PC-9 (cell line): Measurements from ENCODE around the gene CGN. TPM values are rescaled to one million over a fixed set of nuclear protein-coding genes. Genes with fewer than 3 reads are reported as not detected.

Experiments
- BruUV-seq: library from RNA; stranded (reverse); fragments of 400-500 nt; replicated peaks from 2 replicates; lab custom pipeline; 2021; lab: Mats Ljungman, UMichigan
- CTCF ChIA-PET: fragments of 300-600 bp; sonication (Branson Sonifier 250); formaldehyde crosslinking; loops from one replicate; lab custom pipeline; 2022; ENCODE audit warnings: antibody characterized with exemption; lab: Charles Lee
- POLR2A ChIA-PET: fragments of 300-600 bp; sonication (Branson Sonifier 250); formaldehyde crosslinking; loops from one replicate; lab custom pipeline; 2022; ENCODE audit warnings: antibody characterized with exemption; ENCODE audit not compliant: unreplicated experiment; lab: Charles Lee
- DNase-seq, 2 experiments: peaks; one replicate each; pipeline versions ENCODE4 v3.0.0 to v3.0.0-alpha.2; 2015 to 2022; ENCODE audit warnings: mixed read lengths in 1 of 2
- H2AFZ ChIP-seq: fragments of 200-600 bp; sonication (generic); 2 replicates; pipeline ENCODE4 v1.8.1; 2017; ENCODE audit warnings: antibody characterized with exemption
- H3F3A ChIP-seq: fragments of 200-600 bp; sonication (generic); 2 replicates; pipeline ENCODE4 v1.8.1; 2017; ENCODE audit warnings: antibody characterized with exemption, mild to moderate bottlenecking, low read depth; ENCODE audit not compliant: insufficient read depth
- H3K27ac ChIP-seq: fragments of 200-600 bp; sonication (generic); 2 replicates; pipeline ENCODE4 v1.6.1; 2016; ENCODE audit warnings: mixed run types
- H3K27me3 ChIP-seq: fragments of 200-600 bp; sonication (generic); 2 replicates; pipeline ENCODE4 v1.6.1; 2016; ENCODE audit warnings: low read depth, mixed run types; ENCODE audit not compliant: insufficient read depth
- H3K36me3 ChIP-seq: fragments of 200-600 bp; sonication (generic); 2 replicates; pipeline ENCODE4 v1.6.1; 2016; ENCODE audit warnings: low read depth, mixed run types
- H3K4me1 ChIP-seq: fragments of 200-600 bp; sonication (generic); replicated peaks from 2 replicates; pipeline ENCODE4 v1.6.1; 2016; ENCODE audit warnings: mixed run types; ENCODE audit not compliant: insufficient read depth
- H3K4me2 ChIP-seq: fragments of 200-600 bp; sonication (generic); 2 replicates; pipeline ENCODE4 v1.6.1; 2017; ENCODE audit warnings: mixed run types
- H3K4me3 ChIP-seq: fragments of 200-600 bp; sonication (generic); 2 replicates; pipeline ENCODE4 v1.6.1; 2016; ENCODE audit warnings: mixed run types
- H3K79me2 ChIP-seq: fragments of 200-600 bp; sonication (generic); 2 replicates; pipeline ENCODE4 v1.6.1; 2017; ENCODE audit warnings: low read depth, mixed run types
- H3K9me2 ChIP-seq: fragments of 200-600 bp; sonication (generic); 2 replicates; pipeline ENCODE4 v1.8.1; 2017; ENCODE audit warnings: mild to moderate bottlenecking; ENCODE audit not compliant: insufficient read depth
- H3K9me3 ChIP-seq: fragments of 200-600 bp; sonication (generic); 2 replicates; pipeline ENCODE4 v1.8.1; 2016; ENCODE audit warnings: low read depth; ENCODE audit not compliant: insufficient read depth
- H4K20me1 ChIP-seq: fragments of 200-600 bp; sonication (generic); 2 replicates; pipeline ENCODE4 v1.8.1; 2017; ENCODE audit not compliant: insufficient read depth
- CTCF ChIP-seq: fragments of 200-600 bp; sonication (generic); conservative IDR thresholded peaks from 2 replicates; pipeline ENCODE4 v1.6.1; 2017; ENCODE audit warnings: mixed run types, antibody characterized with exemption, mild to moderate bottlenecking, moderate library complexity
- EZH2 ChIP-seq: fragments of 200-600 bp; sonication (generic); IDR thresholded peaks from 2 replicates; pipeline ENCODE4 v1.8.0; 2017; ENCODE audit warnings: antibody characterized with exemption, low read depth
- intact Hi-C: fragments of 100-400 bp; cut with micrococcal nuclease; formaldehyde crosslinking; loops from one replicate; pipeline ENCODE4 v1.10.0; 2022; ENCODE audit not compliant: unreplicated experiment
- total RNA-seq: library from RNA; stranded (reverse); gene quantifications from 2 replicates; pipeline ENCODE4 v1.2.3, GENCODE V29; 2021

The CGN gene
- total RNA-seq, 1 experiment from 2014 or later = 30.3 TPM

GRCh38 chr1:151495316-151495715, 15.9 kb upstream of the CGN start:
- POLR2A ChIA-PET = interaction anchor here (0.5 to 1.6 kb wide), 9 partner anchors 36 to 497 kb away, joined by 3 to 37 read pairs (median 16); partner anchors contain the start of genes C2CD4D, POGZ and TUFT1
- Histone ChIP-seq H3K36me3 (no peaks in the 10 kb centered on the region), H3K9me3 (no peaks in the 10 kb centered on the region), H3K9me2 (no peaks in the 10 kb centered on the region), H3K4me1 (peaks cover 25% of the 10 kb centered on the region), H3F3A (peaks cover 27% of the 10 kb centered on the region), H4K20me1 (no peaks in the 10 kb centered on the region), H3K27me3 (no peaks in the 10 kb centered on the region), H3K79me2 (no peaks in the 10 kb centered on the region), H3K4me2 (peak overlapping the region; percentile 37), H2AFZ (no peak overlapping the region), H3K27ac (peak overlapping the region; percentile 73), H3K4me3 (no peak overlapping the region)
- peak in 1 of 2 experiments; percentile 53 for DNase-seq
- BruUV-seq = no TSS peak
- intact Hi-C loops = loop anchor here (1.0 kb wide), 1 partner anchor 18 kb away; no protein-coding TSS in a partner anchor
- TF ChIP-seq EZH2 (no peak), CTCF (no peak)
- CTCF ChIA-PET = interaction anchor here (0.6 to 1.0 kb wide), 6 partner anchors 21 to 344 kb away, joined by 4 to 21 read pairs (median 6); partner anchors contain the start of gene C2CD4D

GRCh38 chr1:151499365-151499764, 11.8 kb upstream of the CGN start:
- no peaks in the 10 kb centered on the region for H4K20me1 ChIP-seq
- H3K36me3 ChIP-seq = no peaks in the 10 kb centered on the region
- no peak for DNase-seq
- H3K27ac ChIP-seq = no peak overlapping the region
- BruUV-seq = no TSS peak
- intact Hi-C loops = no loop called here
- H3K27me3 ChIP-seq = no peaks in the 10 kb centered on the region
- H3K4me1 ChIP-seq = peaks cover 31% of the 10 kb centered on the region
- no peak overlapping the region for H2AFZ ChIP-seq
- no peak overlapping the region for H3K4me2 ChIP-seq
- ChIA-PET POLR2A (no interaction called here), CTCF (no interaction called here)
- peaks cover 16% of the 10 kb centered on the region for H3F3A ChIP-seq
- H3K9me2 ChIP-seq = no peaks in the 10 kb centered on the region
- H3K9me3 ChIP-seq = no peaks in the 10 kb centered on the region
- H3K79me2 ChIP-seq = no peaks in the 10 kb centered on the region
- TF ChIP-seq EZH2 = no peak
- no peak for TF ChIP-seq CTCF
- H3K4me3 ChIP-seq = no peak overlapping the region

- no peak overlapping the region for H3K4me2 ChIP-seq
- ChIA-PET CTCF (interaction anchor here (0.7 kb wide), 1 partner anchor 38 kb away, joined by 3 read pairs; no protein-coding TSS in a partner anchor), POLR2A (interaction anchor here (0.6 kb wide), 1 partner anchor 199 kb away, joined by 4 read pairs; no protein-coding TSS in a partner anchor)
- intact Hi-C loops = no loop called here
- H4K20me1 ChIP-seq = no peaks in the 10 kb centered on the region
- no peak overlapping the region for H2AFZ ChIP-seq
- H3K36me3 ChIP-seq = no peaks in the 10 kb centered on the region
- no peak for DNase-seq
- H3K27ac ChIP-seq = no peak overlapping the region
- H3K79me2 ChIP-seq = no peaks in the 10 kb centered on the region
- peaks cover 13% of the 10 kb centered on the region for H3F3A ChIP-seq
- H3K4me1 ChIP-seq = peaks cover 27% of the 10 kb centered on the region
- H3K27me3 ChIP-seq = no peaks in the 10 kb centered on the region
- TF ChIP-seq CTCF (no peak), EZH2 (no peak)
- no TSS peak for BruUV-seq
- no peak overlapping the region for H3K4me3 ChIP-seq
- H3K9me2 ChIP-seq = no peaks in the 10 kb centered on the region
- no peaks in the 10 kb centered on the region for H3K9me3 ChIP-seq
These were observed 11.3 kb upstream of the CGN start for GRCh38 chr1:151499930-151500329.
